ENCODE measurements around the gene RHOXF1. TPM values are rescaled to one million over a fixed set of nuclear protein-coding genes. Genes with fewer than 3 reads are reported as not detected.
"Not testable (repeated sequence)": the region's sequence is repeated elsewhere in the genome, so short reads cannot be mapped to it uniquely, and the experiment has no call there.

RHOXF1 gene
- polyA plus RNA-seq (ENCODE audit: low read depth in 6 of 6): not detected

GRCh38 chrX:120115438-120115963 lies at the start of gene RHOXF1:
TSS of gene RHOXF1 (minus strand) at chrX:120115913. CDS start at chrX:120115862, 51 bp downstream.
- Mint-ChIP-seq H3K4me3 (no peak within 1 kb of the TSS), H3K9me3 (peaks cover 0 to 4% (median 0%) of the 10 kb centered on the region in 7 donors), H3K27me3 (peaks cover 0 to 8% (median 0%) of the 10 kb centered on the region in 3 donors), H3K36me3 (no peaks in the 10 kb centered on the region), H3K4me1 (no peaks in the 10 kb centered on the region), H3K27ac (no peak within 1 kb of the TSS)
- ATAC-seq (ENCODE audit: low read depth in 2 of 2): no peak
- no peak for DNase-seq

- DNase-seq; H3K27me3 Mint-ChIP-seq; ATAC-seq (ENCODE audit: low read depth in 2 of 2); H3K4me1 Mint-ChIP-seq; H3K27ac Mint-ChIP-seq; H3K9me3 Mint-ChIP-seq; H3K36me3 Mint-ChIP-seq; H3K4me3 Mint-ChIP-seq: not testable (repeated sequence)
Measured at GRCh38 chrX:120159086-120159485, 43.4 kb upstream of the RHOXF1 start.

GRCh38 chrX:120158313-120158712 lies 42.6 kb upstream of the RHOXF1 start, which contains the start of gene RHOXF2:
TSS of gene RHOXF2 (plus strand) at chrX:120158613. CDS start at chrX:120158751, 138 bp downstream.
- H3K36me3 Mint-ChIP-seq; DNase-seq; H3K27me3 Mint-ChIP-seq; ATAC-seq (ENCODE audit: low read depth in 2 of 2); H3K4me1 Mint-ChIP-seq; H3K27ac Mint-ChIP-seq; H3K9me3 Mint-ChIP-seq; H3K4me3 Mint-ChIP-seq: not testable (repeated sequence)

GRCh38 chrX:120150109-120150744 lies 34.5 kb upstream of the RHOXF1 start:
- not testable (repeated sequence) for H3K4me3 Mint-ChIP-seq, H3K27ac Mint-ChIP-seq, DNase-seq, H3K27me3 Mint-ChIP-seq, H3K4me1 Mint-ChIP-seq
- H3K9me3 Mint-ChIP-seq: peaks cover 0 to 12% (median 6%) of the 10 kb centered on the region in 7 donors
- peaks cover 0 to 11% of the 10 kb centered on the region in 2 donors for H3K36me3 Mint-ChIP-seq
- peak in 1 of 2 donors; percentile 18 for ATAC-seq (ENCODE audit: low read depth in 2 of 2)

GRCh38 chrX:120147537-120147936 lies 31.8 kb upstream of the RHOXF1 start:
- peaks cover 1 to 11% of the 10 kb centered on the region in 2 donors for H3K36me3 Mint-ChIP-seq
- DNase-seq (no peak), ATAC-seq (ENCODE audit: low read depth in 2 of 2) (no peak)
- H3K4me3 Mint-ChIP-seq: no peak overlapping the region
- H3K4me1 Mint-ChIP-seq: peaks cover 0 to 3% (median 0%) of the 10 kb centered on the region in 3 donors
- H3K27me3 Mint-ChIP-seq: peaks cover 0 to 23% (median 0%) of the 10 kb centered on the region in 3 donors
- no peak overlapping the region for H3K27ac Mint-ChIP-seq
- H3K9me3 Mint-ChIP-seq: peaks cover 0 to 12% (median 6%) of the 10 kb centered on the region in 7 donors

DNA sequence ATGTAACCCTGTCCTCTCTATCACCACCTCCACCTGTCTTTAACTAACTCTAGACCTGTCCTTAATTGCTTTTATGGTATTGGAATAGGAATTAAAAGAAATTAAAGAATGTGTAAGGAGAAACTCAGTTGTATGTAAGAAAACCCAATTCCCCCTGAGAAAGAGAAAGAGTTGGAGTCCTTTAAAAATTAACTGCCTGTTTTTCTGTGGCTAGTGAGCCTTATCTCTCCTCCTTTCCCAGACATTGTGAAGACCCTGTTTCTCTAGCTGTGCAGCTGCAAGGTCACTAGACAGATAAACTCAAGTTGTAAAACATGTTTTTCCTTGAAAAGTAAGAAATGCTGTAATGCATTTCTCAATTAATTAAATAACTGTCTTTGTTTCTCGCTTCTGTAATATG lies 30.6 kb upstream of the RHOXF1 start:
- not testable (repeated sequence) for H3K4me1 Mint-ChIP-seq; DNase-seq; ATAC-seq (ENCODE audit: low read depth in 2 of 2); H3K4me3 Mint-ChIP-seq
- H3K27me3 Mint-ChIP-seq: peaks cover 0 to 23% (median 0%) of the 10 kb centered on the region in 3 donors
- H3K27ac Mint-ChIP-seq: peak overlapping the region in 1 of 6 donors; percentile 22
- peaks cover 0 to 12% (median 6%) of the 10 kb centered on the region in 7 donors for H3K9me3 Mint-ChIP-seq
- peaks cover 4 to 11% of the 10 kb centered on the region in 2 donors for H3K36me3 Mint-ChIP-seq

GRCh38 chrX:120145295-120145925 lies 29.7 kb upstream of the RHOXF1 start:
- Mint-ChIP-seq H3K36me3 (peaks cover 4 to 11% of the 10 kb centered on the region in 2 donors), H3K4me1 (peaks cover 0 to 3% (median 0%) of the 10 kb centered on the region in 3 donors), H3K27me3 (peaks cover 0 to 23% (median 0%) of the 10 kb centered on the region in 3 donors), H3K27ac (peak overlapping the region in 1 of 6 donors; percentile 75), H3K9me3 (peaks cover 0 to 12% (median 6%) of the 10 kb centered on the region in 7 donors), H3K4me3 (no peak overlapping the region)
- DNase-seq (no peak), ATAC-seq (ENCODE audit: low read depth in 2 of 2) (no peak)

DNA sequence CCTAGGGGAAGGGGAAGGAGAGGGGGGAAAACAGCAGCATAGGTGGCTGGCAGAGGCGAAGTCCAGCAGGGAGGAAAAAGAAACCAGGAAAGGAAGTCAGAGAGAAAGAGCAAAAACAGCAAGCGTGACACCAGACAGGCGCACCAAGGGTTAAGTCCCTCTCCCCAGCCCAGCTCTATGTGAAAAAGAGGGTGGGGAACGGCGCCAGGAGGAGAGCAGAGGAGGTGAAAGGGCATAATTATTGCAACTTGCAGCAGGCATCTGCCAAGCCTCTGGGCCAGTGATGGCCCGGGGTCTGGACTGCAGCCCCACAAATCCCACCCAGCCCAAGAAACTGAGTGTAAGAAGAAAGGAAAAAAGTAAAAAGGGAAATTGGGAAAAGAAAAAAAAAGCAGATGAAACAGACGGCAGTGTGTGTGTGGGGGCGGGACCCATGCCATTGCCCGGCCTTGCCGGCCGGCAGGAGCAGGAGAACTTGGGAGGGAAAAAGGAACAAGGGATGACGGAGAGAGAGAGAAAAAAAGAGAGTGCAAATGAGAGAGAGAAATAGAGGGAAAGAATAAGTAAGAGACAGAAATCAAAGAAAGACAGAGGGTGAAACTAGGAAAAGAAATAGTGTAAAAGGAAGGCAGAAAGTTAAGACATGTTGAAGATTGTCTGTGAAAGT lies 28.6 kb upstream of the RHOXF1 start:
- peaks cover 4 to 11% of the 10 kb centered on the region in 2 donors for H3K36me3 Mint-ChIP-seq
- H3K9me3 Mint-ChIP-seq: peaks cover 0 to 12% (median 6%) of the 10 kb centered on the region in 7 donors
- H3K4me1 Mint-ChIP-seq: peaks cover 0 to 3% (median 0%) of the 10 kb centered on the region in 3 donors
- peaks cover 0 to 23% (median 0%) of the 10 kb centered on the region in 3 donors for H3K27me3 Mint-ChIP-seq
- DNase-seq (no peak), ATAC-seq (ENCODE audit: low read depth in 2 of 2) (no peak)
- no peak overlapping the region for H3K4me3 Mint-ChIP-seq
- H3K27ac Mint-ChIP-seq: peak overlapping the region in 3 of 6 donors; percentile 17 to 88 (median 58)

DNA sequence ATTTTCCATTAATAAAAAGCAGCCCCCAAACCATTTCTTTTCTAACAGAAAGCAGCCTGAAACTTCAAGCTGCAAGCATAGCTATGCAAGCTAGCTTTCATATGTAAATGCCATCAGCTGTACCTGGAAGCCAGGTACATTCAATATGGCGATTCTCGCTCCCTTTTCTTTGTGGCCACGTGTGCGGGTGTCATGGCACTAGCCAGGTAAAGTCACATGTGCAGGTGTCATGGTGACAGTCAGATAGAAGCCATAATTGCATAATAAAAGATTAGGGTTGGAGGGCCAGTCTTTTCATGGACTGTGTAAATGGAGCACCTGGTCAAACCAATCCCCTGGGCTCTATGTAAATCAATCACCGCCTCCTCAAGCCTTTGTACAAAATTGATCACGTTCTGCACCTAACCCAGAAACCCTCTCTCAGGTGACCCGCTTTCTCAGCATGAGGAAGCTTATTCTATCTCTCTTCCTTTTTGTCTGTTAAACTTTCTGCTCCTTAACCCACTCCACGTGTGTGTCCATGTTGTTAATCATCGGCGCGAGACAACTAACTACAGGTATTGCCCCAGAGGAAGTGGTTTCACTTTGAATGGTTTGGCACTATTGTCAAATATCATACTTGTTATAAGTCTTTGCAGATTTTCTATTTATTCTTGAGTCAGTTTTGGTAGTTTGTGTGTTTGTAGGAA lies 24.7 kb upstream of the RHOXF1 start:
- Mint-ChIP-seq H3K27me3 (peaks cover 0 to 15% (median 0%) of the 10 kb centered on the region in 3 donors), H3K9me3 (no peaks in the 10 kb centered on the region), H3K4me3 (no peak overlapping the region), H3K27ac (peak overlapping the region in 1 of 6 donors; percentile 36), H3K4me1 (no peaks in the 10 kb centered on the region), H3K36me3 (peaks cover 0 to 4% of the 10 kb centered on the region in 2 donors)
- DNase-seq (no peak), ATAC-seq (ENCODE audit: low read depth in 2 of 2) (no peak)

DNA sequence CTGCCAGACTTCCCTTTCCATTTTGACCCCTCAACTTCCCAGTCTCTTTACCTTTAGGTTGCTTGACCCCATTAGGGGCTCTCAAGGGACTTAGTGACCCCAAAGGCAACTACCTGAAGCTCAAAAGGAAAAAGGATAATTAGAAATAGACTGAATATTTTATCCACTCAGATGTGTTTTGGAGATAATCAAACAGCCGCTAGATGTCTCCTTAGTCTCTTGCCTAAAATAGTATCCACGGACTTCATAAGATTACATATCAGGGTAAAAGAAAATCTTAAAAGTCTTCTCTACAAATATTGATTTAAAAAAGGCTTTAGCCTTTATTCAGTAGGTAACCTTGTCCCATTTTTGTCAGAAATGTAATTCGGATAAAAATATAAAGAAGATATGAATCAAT lies 21.7 kb upstream of the RHOXF1 start:
- Mint-ChIP-seq H3K36me3 (peaks cover 0 to 1% of the 10 kb centered on the region in 2 donors), H3K27ac (no peak overlapping the region), H3K4me3 (no peak overlapping the region), H3K27me3 (no peaks in the 10 kb centered on the region), H3K4me1 (no peaks in the 10 kb centered on the region), H3K9me3 (no peaks in the 10 kb centered on the region)
- DNase-seq: no peak
- ATAC-seq (ENCODE audit: low read depth in 2 of 2): no peak

DNA sequence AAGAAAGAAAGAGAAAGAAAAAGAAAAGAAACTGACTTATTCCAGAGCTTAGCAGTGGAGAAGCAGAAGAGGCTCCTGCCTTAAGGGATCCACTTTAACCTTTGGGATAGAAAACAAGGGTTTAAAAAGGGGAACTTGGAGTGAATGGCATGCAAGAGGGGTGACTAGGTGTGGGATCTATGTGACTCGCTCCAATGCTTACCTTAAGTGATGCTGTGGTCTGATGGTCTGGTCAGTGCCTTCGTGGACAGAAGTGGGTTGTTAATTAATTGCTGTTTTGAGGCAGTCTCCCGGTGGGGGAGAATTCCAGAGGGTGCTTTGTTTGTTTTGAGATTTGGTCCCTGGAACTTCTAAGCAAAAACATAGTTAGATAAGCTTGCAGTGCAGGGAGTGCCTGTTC lies 21.1 kb upstream of the RHOXF1 start:
- Mint-ChIP-seq H3K4me3 (no peak overlapping the region), H3K9me3 (no peaks in the 10 kb centered on the region), H3K27me3 (no peaks in the 10 kb centered on the region), H3K36me3 (no peaks in the 10 kb centered on the region), H3K4me1 (no peaks in the 10 kb centered on the region), H3K27ac (no peak overlapping the region)
- no peak for DNase-seq
- no peak for ATAC-seq (ENCODE audit: low read depth in 2 of 2)

DNA sequence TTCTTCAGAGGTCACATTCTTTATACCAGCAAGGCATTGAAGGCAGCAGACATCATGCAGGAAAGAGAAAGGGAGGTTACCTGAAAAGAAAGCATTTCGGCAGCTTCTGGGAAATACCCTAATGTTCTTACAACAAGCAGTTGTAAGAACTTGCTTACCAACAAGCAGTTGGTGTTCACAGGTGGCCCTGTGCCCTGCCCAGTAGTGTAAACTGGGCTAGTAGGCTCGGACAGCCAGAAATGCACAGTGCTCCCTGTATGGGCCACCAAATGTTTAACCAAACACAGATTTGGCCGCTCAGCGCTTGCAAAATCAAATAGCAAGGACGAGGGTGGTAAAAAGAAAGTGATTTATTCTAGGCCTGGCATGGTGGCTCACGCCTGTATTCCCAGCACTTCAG lies 20.4 kb upstream of the RHOXF1 start:
- no peaks in the 10 kb centered on the region for H3K36me3 Mint-ChIP-seq
- DNase-seq (no peak), ATAC-seq (ENCODE audit: low read depth in 2 of 2) (no peak)
- no peak overlapping the region for H3K4me3 Mint-ChIP-seq
- peak overlapping the region in 1 of 6 donors; percentile 41 for H3K27ac Mint-ChIP-seq
- H3K9me3 Mint-ChIP-seq: no peaks in the 10 kb centered on the region
- no peaks in the 10 kb centered on the region for H3K27me3 Mint-ChIP-seq
- no peaks in the 10 kb centered on the region for H3K4me1 Mint-ChIP-seq

GRCh38 chrX:120128306-120128846 lies 12.7 kb upstream of the RHOXF1 start:
- not testable (repeated sequence) for H3K27ac Mint-ChIP-seq; H3K36me3 Mint-ChIP-seq; H3K27me3 Mint-ChIP-seq; DNase-seq; H3K9me3 Mint-ChIP-seq; H3K4me1 Mint-ChIP-seq; H3K4me3 Mint-ChIP-seq; ATAC-seq (ENCODE audit: low read depth in 2 of 2)
